ENCODE measurements around the gene B9D1. TPM values are rescaled to one million over a fixed set of nuclear protein-coding genes. Genes with fewer than 3 reads are reported as not detected.

Gene B9D1
- total and polyA plus RNA-seq, 12 donors = 5.3 to 18.8 (median 10.4) TPM

- TF ChIP-seq, protein P1, sequence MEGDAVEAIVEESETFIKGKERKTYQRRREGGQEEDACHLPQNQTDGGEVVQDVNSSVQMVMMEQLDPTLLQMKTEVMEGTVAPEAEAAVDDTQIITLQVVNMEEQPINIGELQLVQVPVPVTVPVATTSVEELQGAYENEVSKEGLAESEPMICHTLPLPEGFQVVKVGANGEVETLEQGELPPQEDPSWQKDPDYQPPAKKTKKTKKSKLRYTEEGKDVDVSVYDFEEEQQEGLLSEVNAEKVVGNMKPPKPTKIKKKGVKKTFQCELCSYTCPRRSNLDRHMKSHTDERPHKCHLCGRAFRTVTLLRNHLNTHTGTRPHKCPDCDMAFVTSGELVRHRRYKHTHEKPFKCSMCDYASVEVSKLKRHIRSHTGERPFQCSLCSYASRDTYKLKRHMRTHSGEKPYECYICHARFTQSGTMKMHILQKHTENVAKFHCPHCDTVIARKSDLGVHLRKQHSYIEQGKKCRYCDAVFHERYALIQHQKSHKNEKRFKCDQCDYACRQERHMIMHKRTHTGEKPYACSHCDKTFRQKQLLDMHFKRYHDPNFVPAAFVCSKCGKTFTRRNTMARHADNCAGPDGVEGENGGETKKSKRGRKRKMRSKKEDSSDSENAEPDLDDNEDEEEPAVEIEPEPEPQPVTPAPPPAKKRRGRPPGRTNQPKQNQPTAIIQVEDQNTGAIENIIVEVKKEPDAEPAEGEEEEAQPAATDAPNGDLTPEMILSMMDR (IDR thresholded peaks at IDR 0.05) = no peak
- Histone ChIP-seq H3K9me3 (peaks cover 0 to 13% (median 0%) of the 10 kb centered on the region in 11 donors), H3K4me1 (peaks cover 0 to 11% (median 3%) of the 10 kb centered on the region in 9 donors), H3K4me3 (no peak overlapping the region), H3K27ac (no peak overlapping the region), H3K36me3 (peaks cover 0 to 79% (median 7%) of the 10 kb centered on the region in 9 donors), H3K27me3 (peaks cover 0 to 8% (median 0%) of the 10 kb centered on the region in 7 donors)
- DNase-seq = no peak
- intact Hi-C loops (cut with DNase I) = no loop called here
- ATAC-seq = no peak
- WGBS, 2 donors = 89 to 97% methylated on average over 2 of the region's 2 CpGs
Observed at GRCh38 chr17:19329839-19330238, 32.7 kb downstream of the B9D1 start.

- Histone ChIP-seq H3K27ac (no peak overlapping the region), H3K9me3 (peaks cover 0 to 13% (median 0%) of the 10 kb centered on the region in 11 donors), H3K4me3 (no peak overlapping the region), H3K27me3 (peaks cover 0 to 12% (median 0%) of the 10 kb centered on the region in 7 donors), H3K36me3 (peaks cover 0 to 79% (median 7%) of the 10 kb centered on the region in 9 donors), H3K4me1 (peaks cover 0 to 11% (median 3%) of the 10 kb centered on the region in 9 donors)
- WGBS, 2 donors = 96 to 100% methylated on average over 2 of the region's 2 CpGs
- TF ChIP-seq, protein P1 (IDR thresholded peaks at IDR 0.05) = no peak
- intact Hi-C loops (cut with DNase I) = no loop called here
- ATAC-seq (no peak), DNase-seq (no peak)
Observed at GRCh38 chr17:19329136-19329535, 33.4 kb downstream of the B9D1 start.

DNA sequence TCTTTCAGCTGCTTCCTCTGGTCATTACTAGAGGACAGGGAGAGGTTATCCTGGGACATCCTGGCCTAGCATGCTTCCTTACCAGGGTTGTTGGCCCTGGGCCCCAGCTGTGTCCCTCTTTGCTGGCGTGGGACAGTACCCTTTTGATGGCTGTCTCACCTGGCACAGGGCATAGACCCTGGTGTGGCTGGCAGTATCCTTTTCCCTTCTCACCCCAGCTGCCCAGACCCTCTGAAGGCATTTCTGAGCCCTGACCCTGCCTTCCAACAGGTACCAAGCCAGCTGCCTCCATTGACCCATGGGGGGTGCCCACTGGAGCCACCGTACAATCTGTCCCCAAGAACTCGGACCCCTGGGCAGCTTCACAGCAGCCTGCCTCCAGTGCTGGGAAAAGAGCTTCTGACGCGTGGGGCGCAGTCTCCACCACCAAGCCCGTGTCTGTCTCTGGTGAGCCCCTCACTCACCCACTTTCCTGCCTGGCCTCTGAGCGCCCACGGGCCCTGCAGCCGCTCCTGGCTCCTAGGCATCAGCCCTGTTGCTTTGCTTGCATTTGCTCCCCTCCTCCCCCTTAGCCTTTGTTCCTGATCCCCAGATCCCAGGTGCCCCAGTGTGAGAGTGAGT, 34.0 kb downstream of the B9D1 start:
- WGBS, 2 donors = 92 to 94% methylated on average over 10 of the region's 10 CpGs
- no peak for DNase-seq
- Histone ChIP-seq H3K36me3 (peaks cover 0 to 79% (median 7%) of the 10 kb centered on the region in 9 donors), H3K27ac (no peak overlapping the region), H3K27me3 (peaks cover 0 to 12% (median 0%) of the 10 kb centered on the region in 7 donors), H3K9me3 (peaks cover 0 to 13% (median 0%) of the 10 kb centered on the region in 11 donors), H3K4me3 (no peak overlapping the region), H3K4me1 (peaks cover 0 to 11% (median 3%) of the 10 kb centered on the region in 9 donors)
- peak in 5 of 8 donors; percentile 25 to 56 (median 49) for ATAC-seq
- TF ChIP-seq, protein P1 (IDR thresholded peaks at IDR 0.05) = no peak
- intact Hi-C loops (cut with DNase I) = no loop called here

DNA sequence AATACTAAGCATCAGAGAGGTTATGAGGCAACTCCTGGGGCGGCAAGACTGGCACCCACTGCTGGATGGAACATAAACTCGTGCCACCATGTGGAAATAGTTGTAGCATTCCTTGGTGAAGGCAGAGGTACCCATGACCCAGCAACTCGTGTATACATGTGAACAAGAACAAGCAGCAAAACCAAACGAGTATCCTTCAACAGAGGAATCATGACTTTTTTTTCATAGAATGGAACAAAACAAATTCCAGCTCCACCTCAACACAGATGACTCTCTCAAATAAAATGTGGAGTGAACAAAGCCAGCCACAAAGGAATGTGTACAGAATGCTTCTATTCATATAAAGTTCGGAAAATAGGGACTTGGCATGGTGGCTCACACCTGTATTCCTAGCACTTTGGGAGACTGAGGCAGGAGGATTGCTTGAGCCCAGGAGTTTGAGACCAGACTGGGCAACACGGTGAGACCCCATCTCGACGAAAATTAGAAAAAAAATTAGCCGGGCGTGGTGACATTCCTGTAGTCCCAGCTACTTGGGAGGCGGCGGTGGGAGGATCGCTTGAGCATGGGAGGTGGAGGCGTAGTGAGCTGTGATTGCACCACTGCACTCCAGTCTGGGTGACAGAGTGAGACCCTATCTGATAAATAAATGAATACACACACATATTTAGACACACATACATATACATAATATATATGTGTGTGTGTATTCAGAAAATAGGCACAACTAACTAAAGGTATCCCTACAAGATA, 35.3 kb downstream of the B9D1 start:
- WGBS, 2 donors = 93 to 95% methylated on average over 14 of the region's 14 CpGs
- intact Hi-C loops (cut with DNase I) = no loop called here
- ATAC-seq (no peak), DNase-seq (no peak)
- peaks cover 0 to 11% (median 3%) of the 10 kb centered on the region in 9 donors for H3K4me1 ChIP-seq
- TF ChIP-seq, protein P1 (IDR thresholded peaks at IDR 0.05) = no peak
- peaks cover 0 to 73% (median 7%) of the 10 kb centered on the region in 9 donors for H3K36me3 ChIP-seq
- no peak overlapping the region for H3K4me3 ChIP-seq
- H3K27ac ChIP-seq = no peak overlapping the region
- peaks cover 0 to 13% (median 0%) of the 10 kb centered on the region in 11 donors for H3K9me3 ChIP-seq
- H3K27me3 ChIP-seq = peaks cover 0 to 17% (median 0%) of the 10 kb centered on the region in 7 donors
